Testis (tissue), 2 donors: ENCODE measurements around the gene PPT2.

Source experiments
- POLR2A ChIP-seq: fragments of 450-650 bp; IDR thresholded peaks from one replicate; pipeline ENCODE4 v1.6.1; 2017; ENCODE audit warnings: antibody characterized with exemption, mild to moderate bottlenecking, moderate library complexity
- TF ChIP-seq, protein P1 (sequence below), 3 experiments: fragments of 450-650 bp in 2 of 3; fragments of 200-600 bp in 1 of 3; sonication (generic) in 1 of 3; IDR thresholded peaks; one replicate each; pipeline ENCODE4 v1.5.1; 2016 to 2019; ENCODE audit warnings: antibody characterized with exemption in 3 of 3, mild to moderate bottlenecking in 2 of 3, moderate library complexity in 1 of 3

DNA sequence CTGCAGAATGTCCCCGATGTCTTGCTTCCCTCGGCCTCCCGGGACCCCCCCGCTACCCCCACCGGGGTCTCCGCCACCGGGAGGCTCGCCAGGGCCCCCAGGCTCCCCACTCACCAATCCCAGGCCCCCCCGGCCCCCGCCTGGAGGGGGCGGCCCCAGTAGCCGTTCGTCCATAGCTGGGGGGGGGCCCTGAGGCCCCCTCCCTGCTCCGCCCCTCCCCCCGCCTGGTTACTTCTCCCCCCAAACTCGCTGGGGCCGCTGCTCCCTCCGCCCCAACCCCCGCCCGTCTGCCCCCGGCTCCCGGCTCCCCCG lies 35.8 kb downstream of the PPT2 start:
- TF ChIP-seq, protein P1, sequence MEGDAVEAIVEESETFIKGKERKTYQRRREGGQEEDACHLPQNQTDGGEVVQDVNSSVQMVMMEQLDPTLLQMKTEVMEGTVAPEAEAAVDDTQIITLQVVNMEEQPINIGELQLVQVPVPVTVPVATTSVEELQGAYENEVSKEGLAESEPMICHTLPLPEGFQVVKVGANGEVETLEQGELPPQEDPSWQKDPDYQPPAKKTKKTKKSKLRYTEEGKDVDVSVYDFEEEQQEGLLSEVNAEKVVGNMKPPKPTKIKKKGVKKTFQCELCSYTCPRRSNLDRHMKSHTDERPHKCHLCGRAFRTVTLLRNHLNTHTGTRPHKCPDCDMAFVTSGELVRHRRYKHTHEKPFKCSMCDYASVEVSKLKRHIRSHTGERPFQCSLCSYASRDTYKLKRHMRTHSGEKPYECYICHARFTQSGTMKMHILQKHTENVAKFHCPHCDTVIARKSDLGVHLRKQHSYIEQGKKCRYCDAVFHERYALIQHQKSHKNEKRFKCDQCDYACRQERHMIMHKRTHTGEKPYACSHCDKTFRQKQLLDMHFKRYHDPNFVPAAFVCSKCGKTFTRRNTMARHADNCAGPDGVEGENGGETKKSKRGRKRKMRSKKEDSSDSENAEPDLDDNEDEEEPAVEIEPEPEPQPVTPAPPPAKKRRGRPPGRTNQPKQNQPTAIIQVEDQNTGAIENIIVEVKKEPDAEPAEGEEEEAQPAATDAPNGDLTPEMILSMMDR (IDR thresholded peaks at IDR 0.05) = no peak
- TF ChIP-seq POLR2A = no peak
